NCI-H1092 (cell line): ENCODE results near the gene FAM221A.
"Not testable (repeated sequence)": the region's sequence is repeated elsewhere in the genome, so short reads cannot be mapped to it uniquely, and the experiment has no call there.

Source experiments
- DNase-seq: peaks from one replicate; lab custom pipeline; 2025; lab: John Stamatoyannopoulos, UW

FAM221A gene

GRCh38 chr7:23679898-23680413, at the start of gene FAM221A:
Gene FAM221A (plus strand): TSS chr7:23680199. CDS start chr7:23680219, 20 bp downstream.
- peak; percentile 84 for DNase-seq

GRCh38 chr7:23633417-23633816, 46.6 kb upstream of the FAM221A start:
- DNase-seq, result no peak

GRCh38 chr7:23645822-23646221, 34.2 kb upstream of the FAM221A start:
- no peak for DNase-seq

GRCh38 chr7:23653942-23654341, 26.1 kb upstream of the FAM221A start:
- no peak for DNase-seq

GRCh38 chr7:23654508-23654907, 25.5 kb upstream of the FAM221A start:
- no peak for DNase-seq

GRCh38 chr7:23655433-23655832, 24.6 kb upstream of the FAM221A start:
- no peak for DNase-seq

GRCh38 chr7:23658831-23659427, 21.1 kb upstream of the FAM221A start:
- DNase-seq, result no peak

GRCh38 chr7:23661385-23661784, 18.6 kb upstream of the FAM221A start:
- no peak for DNase-seq

- DNase-seq, result no peak
These were observed 17.6 kb upstream of the FAM221A start for GRCh38 chr7:23662124-23662983.

- DNase-seq, result no peak
These were observed 17.1 kb upstream of the FAM221A start for GRCh38 chr7:23662984-23663313.

GRCh38 chr7:23664122-23664521, 15.9 kb upstream of the FAM221A start:
- no peak for DNase-seq

GRCh38 chr7:23672033-23672432, 8.0 kb upstream of the FAM221A start:
- no peak for DNase-seq

- peak; percentile 73 for DNase-seq
These were observed 711 bp downstream of the FAM221A start for GRCh38 chr7:23680414-23681405.

GRCh38 chr7:23684041-23684440, 4.0 kb downstream of the FAM221A start:
- not testable (repeated sequence) for DNase-seq

GRCh38 chr7:23685731-23686130, 5.7 kb downstream of the FAM221A start:
- DNase-seq, result no peak

GRCh38 chr7:23687011-23687410, 7.0 kb downstream of the FAM221A start:
- DNase-seq, result no peak

- DNase-seq, result no peak
These were observed 9.2 kb downstream of the FAM221A start for GRCh38 chr7:23689165-23689564.

GRCh38 chr7:23691320-23691719, 11.3 kb downstream of the FAM221A start:
- DNase-seq, result no peak

GRCh38 chr7:23693224-23693623, 13.2 kb downstream of the FAM221A start:
- no peak for DNase-seq

GRCh38 chr7:23696916-23697441, 17.0 kb downstream of the FAM221A start:
- DNase-seq, result no peak

- no peak for DNase-seq
These were observed 18.8 kb downstream of the FAM221A start for GRCh38 chr7:23698822-23699221.

GRCh38 chr7:23700046-23700445, 20.0 kb downstream of the FAM221A start:
- DNase-seq, result no peak
